HCT116 (cell line): ENCODE measurements around the gene MIER2. TPM values are rescaled to one million over a fixed set of nuclear protein-coding genes. Genes with fewer than 3 reads are reported as not detected.

Experiments used
- ATAC-seq: fragments of 200-7000 bp; cut with Tn5 transposase; 2 replicates; pipeline ENCODE4 v1.9.1; 2020; ENCODE audit warnings: mild to moderate bottlenecking, moderate library complexity
- BruUV-seq: library from RNA; stranded (reverse); fragments of 400-500 nt; replicated peaks from 2 replicates; lab custom pipeline; 2021; lab: Mats Ljungman, UMichigan
- CTCF ChIA-PET: fragments of 300-600 bp; sonication (Branson Sonifier 250); formaldehyde crosslinking; loops from one replicate; lab custom pipeline; 2021; ENCODE audit warnings: antibody characterized with exemption; lab: Charles Lee
- POLR2A ChIA-PET: fragments of 300-600, 350-600 bp; sonication (Branson Sonifier 250); formaldehyde crosslinking; loops from one replicate; lab custom pipeline; 2021; ENCODE audit warnings: antibody characterized with exemption; lab: Charles Lee
- RAD21 ChIA-PET, 2 experiments: fragments of 300-600 bp; sonication (Branson Sonifier 250); formaldehyde crosslinking; loops; one replicate each; lab custom pipeline; 2023; ENCODE audit warnings: low total read pairs in 2 of 2; ENCODE audit not compliant: uncharacterized antibody in 2 of 2, unreplicated experiment in 2 of 2, low non-redundant PET in 1 of 2; lab: Charles Lee
- DNase-seq: peaks from one replicate; pipeline ENCODE4 v3.0.0-alpha.2; 2010; ENCODE audit warnings: low read depth, low spot score
- H2AFZ ChIP-seq: fragments of 200-600 bp; shearing (Covaris generic), sonication (generic); 2 replicates; pipeline ENCODE4 v1.6.1; 2017; ENCODE audit warnings: low read depth, mixed run types, mixed read lengths, antibody characterized with exemption, low read length; ENCODE audit not compliant: poor library complexity, severe bottlenecking
- H3K27ac ChIP-seq: 2 replicates; pipeline ENCODE4 v1.5.1; 2012; ENCODE audit warnings: low read depth, low read length
- H3K27me3 ChIP-seq: fragments of 200-600 bp; sonication (generic); 2 replicates; pipeline ENCODE4 v1.6.1; 2016; ENCODE audit warnings: mixed run types, low read length, mixed read lengths; ENCODE audit not compliant: insufficient read depth
- H3K36me3 ChIP-seq, 2 experiments: fragments of 200-500 bp in 1 of 2; fragments of 200-600 bp in 1 of 2; sonication (Bioruptor generic) in 1 of 2; sonication (generic) in 1 of 2; 2 replicates each; pipeline versions ENCODE4 v1.5.1 to v1.6.1; 2014 to 2016; ENCODE audit warnings: low read length in 2 of 2, inconsistent platforms in 1 of 2, mixed read lengths in 1 of 2, mixed run types in 1 of 2; ENCODE audit not compliant: insufficient read depth in 2 of 2, control insufficient read depth in 1 of 2
- H3K4me1 ChIP-seq, 2 experiments: fragments of 200-600 bp in 1 of 2; sonication (generic) in 1 of 2; 2 replicates each; pipeline versions ENCODE4 v1.5.1 to v1.6.1; 2012 to 2017; ENCODE audit warnings: low read length in 2 of 2, inconsistent platforms in 1 of 2, mild to moderate bottlenecking in 1 of 2, mixed read lengths in 1 of 2, mixed run types in 1 of 2, moderate library complexity in 1 of 2; ENCODE audit not compliant: insufficient read depth in 2 of 2, control insufficient read depth in 1 of 2
- H3K4me2 ChIP-seq: fragments of 200-600 bp; sonication (generic); 2 replicates; pipeline ENCODE4 v1.6.1; 2017; ENCODE audit warnings: mixed run types, low read length, mixed read lengths
- H3K4me3 ChIP-seq, 2 experiments: fragments of 200-600 bp in 1 of 2; sonication (generic) in 1 of 2; replicated peaks in 1 of 2; 2 replicates each; pipeline ENCODE4 v1.5.1; 2011 to 2016; ENCODE audit warnings: low read length in 2 of 2, control low read depth in 1 of 2, low read depth in 1 of 2, mild to moderate bottlenecking in 1 of 2, mixed read lengths in 1 of 2, mixed run types in 1 of 2
- H3K79me2 ChIP-seq: fragments of 200-600 bp; sonication (generic); 2 replicates; pipeline ENCODE4 v1.6.1; 2017; ENCODE audit warnings: mild to moderate bottlenecking, mixed run types, low read length, moderate library complexity, mixed read lengths; ENCODE audit not compliant: insufficient read depth
- H3K9ac ChIP-seq: fragments of 200-600 bp; sonication (generic); 2 replicates; pipeline ENCODE4 v1.6.1; 2016; ENCODE audit warnings: low read length, mixed read lengths
- H3K9me2 ChIP-seq: fragments of 200-600 bp; sonication (generic), shearing (Covaris generic); 2 replicates; pipeline ENCODE4 v1.6.1; 2017; ENCODE audit warnings: mixed run types, mild to moderate bottlenecking, moderate library complexity; ENCODE audit not compliant: insufficient read depth
- H3K9me3 ChIP-seq, 2 experiments: fragments of 200-500 bp in 1 of 2; fragments of 200-600 bp in 1 of 2; sonication (Bioruptor generic) in 1 of 2; sonication (generic) in 1 of 2; 2 replicates each; pipeline ENCODE4 v1.6.1; 2014 to 2017; ENCODE audit warnings: low read length in 2 of 2, mixed read lengths in 2 of 2, inconsistent platforms in 1 of 2, low read depth in 1 of 2, mild to moderate bottlenecking in 1 of 2, mixed run types in 1 of 2, moderate library complexity in 1 of 2; ENCODE audit not compliant: control insufficient read depth in 1 of 2, insufficient read depth in 1 of 2
- H4K20me1 ChIP-seq: fragments of 200-600 bp; sonication (generic), shearing (Covaris generic); 2 replicates; pipeline ENCODE4 v1.6.1; 2017; ENCODE audit warnings: mixed run types, mild to moderate bottlenecking, moderate library complexity; ENCODE audit not compliant: insufficient read depth
- EGR1 ChIP-seq: IDR thresholded peaks from 2 replicates; pipeline ENCODE4 v1.6.1; 2012; ENCODE audit warnings: low read depth
- EZH2 ChIP-seq: fragments of 200-600 bp; sonication (generic); IDR thresholded peaks from 2 replicates; pipeline ENCODE4 v1.6.1; 2017; ENCODE audit warnings: antibody characterized with exemption, mixed run types
- FOSL1 ChIP-seq: IDR thresholded peaks from 2 replicates; pipeline ENCODE4 v1.6.1; 2012; ENCODE audit warnings: low read depth
- JUND ChIP-seq: IDR thresholded peaks from 2 replicates; pipeline ENCODE4 v1.6.1; 2012
- RAD21 ChIP-seq: IDR thresholded peaks from 2 replicates; pipeline ENCODE4 v1.6.1; 2012; ENCODE audit warnings: low read depth, mild to moderate bottlenecking
- SRF ChIP-seq: IDR thresholded peaks from 2 replicates; pipeline ENCODE4 v1.6.1; 2012; ENCODE audit warnings: low read depth
- YY1 ChIP-seq: IDR thresholded peaks from 2 replicates; pipeline ENCODE4 v1.6.1; 2011; ENCODE audit warnings: low read length, low read depth, moderate library complexity, mild to moderate bottlenecking; ENCODE audit not compliant: insufficient replicate concordance; ENCODE audit errors: extremely low read depth
- ZBTB33 ChIP-seq: IDR thresholded peaks from 2 replicates; pipeline ENCODE4 v1.6.1; 2011; ENCODE audit warnings: mild to moderate bottlenecking, low read length, moderate library complexity; ENCODE audit not compliant: insufficient replicate concordance; ENCODE audit errors: extremely low read depth
- ZNF274 ChIP-seq: fragments of 200-500 bp; sonication (Bioruptor generic); IDR thresholded peaks from 2 replicates; pipeline ENCODE4 v1.6.1; 2014; ENCODE audit warnings: mild to moderate bottlenecking, low read depth, low read length, inconsistent platforms
- intact Hi-C: fragments of 100-400 bp; cut with micrococcal nuclease; formaldehyde crosslinking; loops from 2 replicates; pipeline ENCODE4 v1.10.0; 2022
- total RNA-seq: library from RNA; stranded (reverse); gene quantifications from one replicate; pipeline ENCODE4 v1.2.1, GENCODE V29; 2021; ENCODE audit not compliant: unreplicated experiment
- TF ChIP-seq, protein P1 (sequence below), 3 experiments: fragments of 200-600 bp in 1 of 3; sonication (generic) in 1 of 3; IDR thresholded peaks in 2 of 3; conservative IDR thresholded peaks in 1 of 3; 2 replicates each; pipeline ENCODE4 v1.5.1; 2012 to 2017; ENCODE audit warnings: low read depth in 2 of 3, low read length in 2 of 3, antibody characterized with exemption in 1 of 3, borderline replicate concordance in 1 of 3, control low read depth in 1 of 3, mild to moderate bottlenecking in 1 of 3, mixed read lengths in 1 of 3, mixed run types in 1 of 3, moderate library complexity in 1 of 3; ENCODE audit not compliant: insufficient read depth in 1 of 3

The MIER2 gene
- total RNA-seq, 1 experiment from 2014 or later: 41.5 TPM

DNA sequence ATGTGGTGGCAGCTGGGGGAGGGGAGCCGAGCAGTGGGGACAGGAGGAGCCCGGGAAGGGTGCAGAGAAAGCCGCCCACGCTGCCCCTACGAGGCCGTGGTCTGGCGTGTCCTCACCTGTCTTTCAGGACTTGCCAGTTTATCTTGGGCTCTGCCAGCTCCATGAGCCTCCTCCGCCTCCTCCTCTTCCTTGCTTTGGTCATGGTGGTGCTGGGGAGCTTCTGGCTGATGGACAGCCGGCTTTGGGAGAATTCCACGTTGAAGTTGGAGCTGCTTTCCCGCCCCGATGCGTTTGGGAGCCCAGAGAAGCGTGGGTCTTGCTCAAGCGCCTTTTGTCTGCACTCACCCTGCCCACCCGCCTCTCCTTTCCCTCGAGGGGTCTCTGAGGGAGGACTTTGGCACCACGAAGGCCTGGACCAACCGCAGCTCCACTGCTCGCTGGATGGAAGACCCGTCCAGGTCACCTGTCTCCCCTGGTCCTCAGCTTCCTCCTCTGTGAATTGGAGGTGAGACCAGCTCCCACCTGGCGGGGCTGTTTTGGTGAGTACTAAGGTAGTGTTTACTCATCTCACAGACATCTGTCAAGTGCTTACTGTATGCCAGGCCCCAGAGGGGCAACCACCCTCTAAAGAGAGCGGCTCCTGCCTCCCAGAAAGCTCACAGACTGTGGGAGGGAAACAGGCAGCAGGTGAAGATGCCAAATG, 29.7 kb upstream of the MIER2 start:
- H3K36me3 ChIP-seq: no peaks in the 10 kb centered on the region
- ChIA-PET CTCF (interaction anchor here (0.5 kb wide), 1 partner anchor 132 kb away, joined by 4 read pairs; no protein-coding TSS in a partner anchor), RAD21 (no interaction called here), POLR2A (no interaction called here)
- intact Hi-C loops: no loop called here
- no peak overlapping the region for H3K4me3 ChIP-seq
- no peak overlapping the region for H3K9ac ChIP-seq
- H4K20me1 ChIP-seq: no peaks in the 10 kb centered on the region
- no TSS peak for BruUV-seq
- no peak for DNase-seq
- H3K9me2 ChIP-seq: no peaks in the 10 kb centered on the region
- peaks cover 3 to 5% of the 10 kb centered on the region in 2 experiments; a peak in 2 of 4 replicates for H3K4me1 ChIP-seq
- peak; percentile 14; the same call in 1 of the 2 replicates for ATAC-seq
- H3K9me3 ChIP-seq: no peaks in the 10 kb centered on the region
- H3K27ac ChIP-seq: no peak overlapping the region
- 0 out of 2 replicates have a peak overlapping the region, but pooled peaks have one; percentile 19 for H3K4me2 ChIP-seq
- H2AFZ ChIP-seq: no peak overlapping the region
- TF ChIP-seq ZBTB33: no peak
- no peak for TF ChIP-seq SRF
- TF ChIP-seq, protein P1, sequence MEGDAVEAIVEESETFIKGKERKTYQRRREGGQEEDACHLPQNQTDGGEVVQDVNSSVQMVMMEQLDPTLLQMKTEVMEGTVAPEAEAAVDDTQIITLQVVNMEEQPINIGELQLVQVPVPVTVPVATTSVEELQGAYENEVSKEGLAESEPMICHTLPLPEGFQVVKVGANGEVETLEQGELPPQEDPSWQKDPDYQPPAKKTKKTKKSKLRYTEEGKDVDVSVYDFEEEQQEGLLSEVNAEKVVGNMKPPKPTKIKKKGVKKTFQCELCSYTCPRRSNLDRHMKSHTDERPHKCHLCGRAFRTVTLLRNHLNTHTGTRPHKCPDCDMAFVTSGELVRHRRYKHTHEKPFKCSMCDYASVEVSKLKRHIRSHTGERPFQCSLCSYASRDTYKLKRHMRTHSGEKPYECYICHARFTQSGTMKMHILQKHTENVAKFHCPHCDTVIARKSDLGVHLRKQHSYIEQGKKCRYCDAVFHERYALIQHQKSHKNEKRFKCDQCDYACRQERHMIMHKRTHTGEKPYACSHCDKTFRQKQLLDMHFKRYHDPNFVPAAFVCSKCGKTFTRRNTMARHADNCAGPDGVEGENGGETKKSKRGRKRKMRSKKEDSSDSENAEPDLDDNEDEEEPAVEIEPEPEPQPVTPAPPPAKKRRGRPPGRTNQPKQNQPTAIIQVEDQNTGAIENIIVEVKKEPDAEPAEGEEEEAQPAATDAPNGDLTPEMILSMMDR (IDR thresholded peaks at IDR 0.05 in 2 of 3, conservative IDR thresholded peaks at IDR 0.05 in 1 of 3; ENCODE audit: borderline replicate concordance in 1 of 3, insufficient read depth in 1 of 3, low read depth in 2 of 3, low read length in 2 of 3): no peak
- no peak for TF ChIP-seq ZNF274
- TF ChIP-seq JUND: no peak
- no peak for TF ChIP-seq RAD21
- no peak for TF ChIP-seq YY1
- no peak for TF ChIP-seq FOSL1
- TF ChIP-seq EZH2: no peak
- TF ChIP-seq EGR1: no peak
- no peaks in the 10 kb centered on the region for H3K79me2 ChIP-seq
- H3K27me3 ChIP-seq: no peaks in the 10 kb centered on the region
